Measurements from ENCODE around the gene CACNG7.
A peak's percentile ranks its signal among the peaks of the same experiment; 100 is the strongest.
"Not testable (repeated sequence)": the region's sequence is repeated elsewhere in the genome, so short reads cannot be mapped to it uniquely, and the experiment has no call there.

Gene CACNG7

GRCh38 chr19:53908935-53909415 is at the start of gene CACNG7:
Gene CACNG7 (plus strand): TSS chr19:53909278. CDS start chr19:53912832, 3,554 bp downstream.
- no peak for DNase-seq

- DNase-seq: no peak
These were observed 44.7 kb upstream of the CACNG7 start for GRCh38 chr19:53864308-53864836.

- no peak for DNase-seq
These were observed 43.6 kb upstream of the CACNG7 start for GRCh38 chr19:53865523-53865917.

GRCh38 chr19:53865918-53866864 is 42.9 kb upstream of the CACNG7 start:
- peak in 1 of 2 experiments; percentile 27 for DNase-seq

GRCh38 chr19:53866865-53867224 is 42.2 kb upstream of the CACNG7 start:
- no peak for DNase-seq

- peak; percentile 86 to 87 for DNase-seq
These were observed 41.6 kb upstream of the CACNG7 start, which contains the start of gene MYADM for GRCh38 chr19:53867225-53868090. Gene MYADM (plus strand): TSS chr19:53867883. CDS start chr19:53873530, 5,647 bp downstream.

- no peak for DNase-seq
These were observed 40.8 kb upstream of the CACNG7 start for GRCh38 chr19:53868091-53868891.

- peak; percentile 85 to 87 for DNase-seq
These were observed 39.9 kb upstream of the CACNG7 start for GRCh38 chr19:53868892-53869804.

GRCh38 chr19:53869805-53870484 is 39.1 kb upstream of the CACNG7 start:
- not testable (repeated sequence) for DNase-seq

GRCh38 chr19:53870485-53870844 is 38.6 kb upstream of the CACNG7 start:
- DNase-seq: peak; percentile 88 to 90

GRCh38 chr19:53871454-53871853 is 37.6 kb upstream of the CACNG7 start:
- peak; percentile 78 for DNase-seq

GRCh38 chr19:53872762-53873161 is 36.3 kb upstream of the CACNG7 start:
- DNase-seq: no peak

- DNase-seq: no peak
These were observed 35.1 kb upstream of the CACNG7 start for GRCh38 chr19:53873773-53874605.

GRCh38 chr19:53874606-53874990 is 34.5 kb upstream of the CACNG7 start:
- DNase-seq: no peak

- no peak for DNase-seq
These were observed 33.3 kb upstream of the CACNG7 start for GRCh38 chr19:53875602-53876325.

- DNase-seq: no peak
These were observed 32.3 kb upstream of the CACNG7 start for GRCh38 chr19:53876651-53877224.

- no peak for DNase-seq
These were observed 31.7 kb upstream of the CACNG7 start for GRCh38 chr19:53877361-53877766.

GRCh38 chr19:53878776-53879139 is 30.3 kb upstream of the CACNG7 start:
- DNase-seq: no peak
